22Rv1 (cell line): ENCODE results near the gene SIDT1.

Experiments used
- CTCF ChIP-seq: fragments of 450-650 bp; IDR thresholded peaks from 2 replicates; pipeline ENCODE4 v1.5.1; 2017; ENCODE audit warnings: mild to moderate bottlenecking
- ZFX ChIP-seq: fragments of 450-650 bp; IDR thresholded peaks from 2 replicates; pipeline ENCODE4 v1.6.1; 2017; ENCODE audit warnings: antibody characterized with exemption, borderline replicate concordance

- TF ChIP-seq CTCF: no peak
- no peak for TF ChIP-seq ZFX
Observed at GRCh38 chr3:113557374-113557773, 25.0 kb downstream of the SIDT1 start.
